ENCODE measurements around the gene CGN. TPM values are rescaled to one million over a fixed set of nuclear protein-coding genes. Genes with fewer than 3 reads are reported as not detected.

CGN gene
- 0.42 and 2.4 TPM in 2 replicates for total RNA-seq

DNA sequence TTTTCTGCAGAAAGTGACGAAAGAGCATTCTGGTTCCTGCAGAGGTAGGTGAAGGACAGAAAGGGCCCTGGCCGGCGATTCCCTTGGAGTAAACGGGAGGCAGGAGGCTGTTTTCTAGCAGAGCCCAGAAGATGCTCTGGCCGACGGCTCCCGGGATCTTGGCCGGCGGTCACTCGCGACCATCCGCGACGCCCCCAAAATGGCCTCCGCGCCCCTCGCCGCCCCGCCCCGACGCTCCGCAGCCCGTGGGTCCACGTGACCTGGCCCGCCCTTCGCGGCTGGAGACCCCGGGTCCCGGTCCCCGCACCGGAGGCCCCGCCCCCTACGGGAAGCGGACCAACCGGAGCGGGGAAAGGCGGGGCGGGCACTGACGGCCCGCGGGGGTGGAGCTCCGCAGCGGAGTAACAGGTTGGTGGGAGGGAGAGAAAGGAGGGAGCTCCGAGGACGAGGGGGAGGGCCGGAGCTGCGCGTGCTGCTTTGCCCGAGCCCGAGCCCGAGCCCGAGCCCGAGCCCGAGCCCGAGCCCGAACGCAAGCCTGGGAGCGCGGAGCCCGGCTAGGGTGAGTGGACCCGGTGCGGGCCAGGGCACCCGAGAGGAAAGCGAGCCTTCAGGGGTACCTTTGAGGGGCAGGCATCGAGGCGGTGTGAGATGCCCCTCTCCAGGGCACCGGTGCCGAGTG, at the start of gene CGN:
TSS of gene CGN (plus strand) at position 431 of the 679 bp plus-strand sequence. CDS start 7,133 bp downstream, outside the sequence.
- peak; percentile 79 for DNase-seq

GRCh38 chr1:151461694-151462093, 49.5 kb upstream of the CGN start:
- no peak for DNase-seq

GRCh38 chr1:151465026-151465425, 46.2 kb upstream of the CGN start:
- no peak for DNase-seq

GRCh38 chr1:151472856-151473731, 38.1 kb upstream of the CGN start:
- peak; percentile 72 for DNase-seq

GRCh38 chr1:151474745-151475144, 36.4 kb upstream of the CGN start:
- DNase-seq: no peak

DNA sequence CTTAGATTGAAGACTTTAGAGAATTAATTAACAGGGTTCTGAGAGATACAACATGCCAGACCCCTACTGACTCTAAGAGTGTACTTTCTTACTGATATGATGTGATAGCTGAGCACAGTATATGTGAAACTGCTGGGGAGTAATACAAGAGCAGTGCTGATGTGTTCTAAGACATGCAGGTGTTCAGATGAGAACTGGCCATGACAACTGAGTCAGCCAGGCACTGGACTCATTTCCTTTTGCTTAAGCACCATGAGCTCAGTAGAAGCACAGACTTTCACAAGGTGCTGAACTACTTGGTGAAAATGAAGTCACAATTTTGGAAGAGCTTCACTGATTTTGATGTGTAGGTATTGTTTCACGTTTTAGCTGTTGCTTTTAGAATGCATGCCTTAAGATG, 36.0 kb upstream of the CGN start:
- DNase-seq: peak; percentile 19

- DNase-seq: no peak
Measured at GRCh38 chr1:151476083-151476482, 35.1 kb upstream of the CGN start.

GRCh38 chr1:151477066-151477465, 34.1 kb upstream of the CGN start:
- DNase-seq: no peak

- no peak for DNase-seq
Measured at GRCh38 chr1:151478140-151478812, 32.9 kb upstream of the CGN start.

DNA sequence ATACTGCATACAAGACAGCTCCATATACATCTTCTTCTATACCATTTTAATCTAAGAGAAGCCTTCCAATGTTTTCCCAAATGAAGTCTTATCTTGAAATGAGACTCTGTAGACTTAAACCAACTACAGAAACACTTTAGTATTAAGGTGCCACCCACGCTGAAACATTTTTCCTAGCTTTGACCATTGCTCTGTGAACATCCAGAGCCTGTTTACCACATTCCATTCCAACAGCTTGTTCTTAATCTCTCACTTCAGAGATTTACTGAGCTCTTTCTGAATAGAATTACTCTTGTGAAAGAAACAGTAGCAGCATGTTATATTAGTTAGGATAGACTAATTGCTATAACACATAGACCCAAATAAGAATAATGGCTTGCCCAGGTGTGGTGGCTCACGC, 32.3 kb upstream of the CGN start:
- DNase-seq: no peak

DNA sequence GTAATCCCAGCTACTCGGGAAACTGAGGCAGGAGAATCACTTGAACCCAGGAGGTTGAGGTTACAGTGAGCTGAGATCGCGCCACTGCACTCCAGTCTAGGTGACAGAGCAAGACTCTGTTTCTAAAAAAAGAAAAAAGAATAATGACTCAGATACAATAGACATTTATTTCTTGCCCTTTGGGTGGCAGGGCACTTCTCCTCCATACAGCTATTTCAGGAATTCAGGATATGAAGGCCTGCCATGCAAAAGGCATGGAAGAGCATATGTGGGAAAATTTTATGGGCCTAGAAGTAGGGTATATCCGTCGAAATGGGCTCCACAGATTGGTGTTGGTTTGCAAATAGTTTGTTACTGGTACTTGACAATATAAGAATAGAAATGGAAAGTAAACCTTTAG, 31.7 kb upstream of the CGN start:
- DNase-seq: no peak

- no peak for DNase-seq
Measured at GRCh38 chr1:151482017-151482416, 29.2 kb upstream of the CGN start.

GRCh38 chr1:151485685-151486255, 25.4 kb upstream of the CGN start:
- no peak for DNase-seq

- no peak for DNase-seq
Measured at GRCh38 chr1:151486557-151486956, 24.6 kb upstream of the CGN start.

DNA sequence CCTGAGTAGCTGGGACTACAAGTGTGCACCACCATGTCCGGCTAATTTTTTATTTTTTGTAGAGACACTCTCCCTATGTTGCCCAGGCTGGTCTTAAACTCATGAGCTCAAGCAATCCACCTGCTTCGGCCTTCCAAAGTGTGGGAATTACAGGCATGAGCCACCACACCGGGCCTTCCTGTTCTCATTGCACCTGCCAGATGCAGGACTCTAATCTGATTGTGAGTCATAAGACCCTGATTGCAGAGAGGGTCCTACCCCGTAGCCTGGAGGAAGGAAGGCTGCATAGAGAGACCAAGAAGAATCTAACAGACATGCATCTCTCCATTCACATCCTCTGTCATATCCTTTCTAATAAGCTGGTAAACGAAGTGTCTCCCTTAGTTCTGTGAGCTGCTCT, 19.5 kb upstream of the CGN start:
- DNase-seq: peak; percentile 25

DNA sequence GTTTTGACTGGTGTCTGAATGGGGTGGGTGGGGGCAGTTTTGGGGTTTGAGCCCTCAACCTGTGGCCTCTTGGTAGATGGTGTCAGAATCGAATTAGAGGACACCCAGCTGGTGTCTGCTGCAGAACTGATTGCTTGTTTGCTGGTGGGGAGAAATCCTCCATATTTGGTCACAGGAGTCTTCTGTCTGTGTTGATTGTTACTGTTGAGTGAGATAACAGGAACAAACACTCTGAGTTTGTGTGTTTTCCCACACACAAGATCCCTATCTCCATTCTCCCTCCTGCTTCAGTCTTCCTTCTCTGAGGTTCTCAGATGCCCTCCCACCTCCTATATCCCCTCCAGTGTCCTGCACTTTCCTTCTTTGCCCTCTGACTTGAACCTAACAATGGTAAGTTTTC, 19.1 kb upstream of the CGN start:
- no peak for DNase-seq

- DNase-seq: no peak
Measured at GRCh38 chr1:151493042-151493441, 18.1 kb upstream of the CGN start.

DNA sequence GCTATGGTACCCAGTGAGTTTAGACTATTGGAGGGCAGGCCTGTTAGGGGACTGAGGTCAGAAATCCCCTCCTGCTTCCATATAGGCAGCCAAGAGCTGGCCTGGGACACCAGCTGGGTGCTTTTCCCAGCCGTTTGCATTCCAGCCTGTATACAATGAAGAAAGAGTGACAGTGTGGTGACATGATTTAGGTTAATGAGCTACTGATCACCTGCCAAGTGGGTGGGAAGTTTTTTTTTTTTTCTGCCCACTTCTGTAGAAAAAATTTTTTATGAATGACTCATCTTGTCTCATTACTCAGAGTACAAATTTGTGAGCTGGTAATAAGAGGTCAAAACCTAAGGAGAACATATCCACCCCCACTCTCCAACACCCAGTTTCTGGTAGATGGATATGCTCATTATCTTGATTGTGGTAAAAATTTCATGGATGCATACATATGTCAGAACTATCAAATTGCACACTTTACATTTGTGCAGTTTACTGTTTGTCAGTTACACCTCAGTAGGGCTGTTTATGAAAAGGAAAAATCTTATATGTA, 16.4 kb upstream of the CGN start:
- peak; percentile 80 for DNase-seq

GRCh38 chr1:151495316-151495715, 15.9 kb upstream of the CGN start:
- DNase-seq: no peak

GRCh38 chr1:151499365-151499764, 11.8 kb upstream of the CGN start:
- DNase-seq: no peak

DNA sequence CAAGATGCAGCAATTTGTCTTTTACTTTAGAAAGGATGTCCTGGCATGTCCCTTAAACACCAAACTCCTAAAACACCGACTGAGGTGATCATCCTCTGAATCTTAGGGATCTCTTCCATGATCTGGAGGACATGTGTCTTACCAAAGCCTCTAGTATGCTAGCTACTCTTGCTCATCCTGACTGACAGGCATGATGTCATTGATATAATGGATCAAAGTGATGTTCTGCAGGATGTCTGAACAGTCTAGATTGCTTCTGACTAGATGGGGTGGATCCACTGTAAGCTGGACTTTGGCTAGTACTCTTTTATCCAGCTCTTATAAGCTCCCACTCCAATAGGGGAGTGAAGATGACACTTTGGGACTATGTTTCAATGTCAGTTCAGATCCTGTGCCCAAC, 11.3 kb upstream of the CGN start:
- DNase-seq: no peak

GRCh38 chr1:151501474-151501873, 9.7 kb upstream of the CGN start:
- DNase-seq: peak; percentile 30

All from dermis blood vessel endothelial cell (primary cell).